ENCODE results near the gene MCRIP1.

MCRIP1 gene

DNA sequence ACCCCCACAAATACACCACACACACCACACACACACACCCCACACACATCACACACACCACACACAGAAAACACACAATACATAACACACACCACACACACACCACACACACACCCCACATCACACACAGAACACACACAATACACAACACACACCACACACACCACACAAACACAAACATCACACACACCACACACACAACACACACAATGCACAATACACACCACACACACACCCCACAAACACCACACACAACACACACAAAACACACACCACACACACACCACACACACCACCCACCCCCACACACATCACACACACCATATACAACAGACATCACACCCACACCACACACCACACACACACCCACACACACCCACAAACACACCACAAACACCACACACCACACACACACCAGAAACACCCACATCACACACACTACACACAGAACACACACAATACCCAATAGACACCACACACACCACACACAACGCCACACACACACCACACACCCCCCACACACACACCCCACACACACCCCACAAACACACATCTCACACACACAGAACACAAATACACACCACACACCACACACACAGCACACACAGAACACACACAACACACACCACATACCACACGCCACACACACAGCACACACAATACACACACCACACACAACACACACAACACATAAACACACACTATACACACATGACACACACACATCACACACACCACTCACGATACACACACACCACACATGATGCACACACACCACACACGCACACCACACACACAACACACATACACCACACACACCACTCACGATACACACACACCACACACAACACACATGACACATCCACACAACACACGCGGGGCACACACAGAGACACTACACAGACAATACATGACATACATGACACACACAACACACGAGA, 40.1 kb downstream of the MCRIP1 start:
- Histone ChIP-seq H3K27me3 (ENCODE audit: insufficient read depth, low read length, poor library complexity) (no peaks in the 10 kb centered on the region), H3K4me3 (ENCODE audit: low read length) (no peak overlapping the region), H3K4me2 (ENCODE audit: low read length) (no peak overlapping the region), H3K9ac (ENCODE audit: low read length) (no peak overlapping the region), H4K5ac (ENCODE audit: low read length) (no peak overlapping the region), H3K27ac (ENCODE audit: low read depth, low read length) (no peak overlapping the region), H4K8ac (ENCODE audit: low read depth, low read length) (no peak overlapping the region), H3K4ac (ENCODE audit: low read depth, low read length) (no peak overlapping the region), H2BK120ac (ENCODE audit: low read depth, low read length) (no peak overlapping the region), H3K4me1 (ENCODE audit: control insufficient read depth, low read depth, low read length) (no peaks in the 10 kb centered on the region), H2BK15ac (replicated peaks; ENCODE audit: low read depth) (no peak overlapping the region), H2BK5ac (ENCODE audit: low read length) (no peak overlapping the region), H3K79me2 (ENCODE audit: control insufficient read depth, insufficient read depth, low read length) (no peaks in the 10 kb centered on the region), H2AK5ac (ENCODE audit: low read length) (no peak overlapping the region), H3K23ac (ENCODE audit: low read length) (no peak overlapping the region), H3K18ac (ENCODE audit: low read length) (no peak overlapping the region), H3K79me1 (ENCODE audit: low read length) (no peaks in the 10 kb centered on the region), H3K56ac (ENCODE audit: low read length) (no peak overlapping the region), H3K36me3 (ENCODE audit: control insufficient read depth, insufficient read depth, low read length) (no peaks in the 10 kb centered on the region)
- 100% methylated on average over 2 of the region's 8 CpGs for WGBS (ENCODE audit: extremely low coverage, insufficient coverage, low lambda C conversion rate)
- DNase-seq: no peak

Measured in mesendoderm (in vitro differentiated cells).